ENCODE data around the gene HMBS.
"Not testable (repeated sequence)": the region's sequence is repeated elsewhere in the genome, so short reads cannot be mapped to it uniquely, and the experiment has no call there.

- TF ChIP-seq ZNF280D, ZIC2, ZNF112 (tag by site-specific recombination; IDR thresholded peaks at IDR 0.05): not testable (repeated sequence)
- TF ChIP-seq, protein P1, sequence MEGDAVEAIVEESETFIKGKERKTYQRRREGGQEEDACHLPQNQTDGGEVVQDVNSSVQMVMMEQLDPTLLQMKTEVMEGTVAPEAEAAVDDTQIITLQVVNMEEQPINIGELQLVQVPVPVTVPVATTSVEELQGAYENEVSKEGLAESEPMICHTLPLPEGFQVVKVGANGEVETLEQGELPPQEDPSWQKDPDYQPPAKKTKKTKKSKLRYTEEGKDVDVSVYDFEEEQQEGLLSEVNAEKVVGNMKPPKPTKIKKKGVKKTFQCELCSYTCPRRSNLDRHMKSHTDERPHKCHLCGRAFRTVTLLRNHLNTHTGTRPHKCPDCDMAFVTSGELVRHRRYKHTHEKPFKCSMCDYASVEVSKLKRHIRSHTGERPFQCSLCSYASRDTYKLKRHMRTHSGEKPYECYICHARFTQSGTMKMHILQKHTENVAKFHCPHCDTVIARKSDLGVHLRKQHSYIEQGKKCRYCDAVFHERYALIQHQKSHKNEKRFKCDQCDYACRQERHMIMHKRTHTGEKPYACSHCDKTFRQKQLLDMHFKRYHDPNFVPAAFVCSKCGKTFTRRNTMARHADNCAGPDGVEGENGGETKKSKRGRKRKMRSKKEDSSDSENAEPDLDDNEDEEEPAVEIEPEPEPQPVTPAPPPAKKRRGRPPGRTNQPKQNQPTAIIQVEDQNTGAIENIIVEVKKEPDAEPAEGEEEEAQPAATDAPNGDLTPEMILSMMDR (tag by site-specific recombination; IDR thresholded peaks at IDR 0.05): not testable (repeated sequence)
Measured at GRCh38 chr11:119139276-119139675, 54.6 kb downstream of the HMBS start.

Measured in HEK293 (cell line).